Natural killer cell (primary cell): Measurements from ENCODE around the gene TMEM43. TPM values are rescaled to one million over a fixed set of nuclear protein-coding genes. Genes with fewer than 3 reads are reported as not detected.

Source experiments
- ATAC-seq, 3 donors: fragments of 150-1000 bp in 2 of 3; fragments of 200-7000 bp in 1 of 3; cut with Tn5 transposase; 1 replicate in 1 of 3; 2 replicates in 2 of 3; pipeline ENCODE4 v1.10.0; 2021; ENCODE audit warnings: mild to moderate bottlenecking in 2 of 3, moderate library complexity in 2 of 3
- DNase-seq, 2 donors: peaks; one replicate each; pipeline versions ENCODE4 v3.0.0 to v3.0.0-alpha.2; 2013 to 2021; ENCODE audit warnings: mixed read lengths in 1 of 2
- H3K27ac ChIP-seq: one replicate; pipeline ENCODE4 v1.5.1; 2013; ENCODE audit warnings: mild to moderate bottlenecking, low read length
- H3K27me3 ChIP-seq: one replicate; pipeline ENCODE4 v1.6.1; 2013; ENCODE audit warnings: low read length; ENCODE audit not compliant: control insufficient read depth, insufficient read depth
- H3K36me3 ChIP-seq: one replicate; pipeline ENCODE4 v1.6.1; 2013; ENCODE audit warnings: low read length; ENCODE audit not compliant: control insufficient read depth, insufficient read depth
- H3K4me1 ChIP-seq: one replicate; pipeline ENCODE4 v1.6.1; 2013; ENCODE audit warnings: low read length; ENCODE audit not compliant: control insufficient read depth, insufficient read depth
- H3K4me3 ChIP-seq: one replicate; pipeline ENCODE4 v1.5.1; 2013; ENCODE audit warnings: low read length
- H3K9me3 ChIP-seq: one replicate; pipeline ENCODE4 v1.6.1; 2013; ENCODE audit warnings: low read length; ENCODE audit not compliant: control insufficient read depth, insufficient read depth
- H3K27ac Mint-ChIP-seq, 2 donors: one replicate each; pipeline ENCODE4 v1.8.0; 2022; ENCODE audit warnings: mild to moderate bottlenecking in 2 of 2, mixed read lengths in 2 of 2, moderate library complexity in 1 of 2
- H3K27me3 Mint-ChIP-seq, 2 donors: one replicate each; pipeline ENCODE4 v1.8.0; 2022; ENCODE audit warnings: low read depth in 2 of 2, mixed read lengths in 2 of 2
- H3K36me3 Mint-ChIP-seq: one replicate; pipeline ENCODE4 v1.8.0; 2022; ENCODE audit warnings: mixed read lengths
- H3K4me1 Mint-ChIP-seq, 2 donors: one replicate each; pipeline ENCODE4 v1.8.0; 2022; ENCODE audit warnings: mixed read lengths in 2 of 2
- H3K4me3 Mint-ChIP-seq: one replicate; pipeline ENCODE4 v1.8.0; 2022; ENCODE audit warnings: mild to moderate bottlenecking, moderate library complexity, mixed read lengths
- H3K9me3 Mint-ChIP-seq, 2 donors: one replicate each; pipeline ENCODE4 v1.8.0; 2022; ENCODE audit warnings: mixed read lengths in 2 of 2
- WGBS: methylation state at CpG from one replicate; pipeline ENCODE4 v1.1.7; 2013; ENCODE audit warnings: missing lambda C conversion rate; ENCODE audit not compliant: insufficient coverage; 5-methylcytosine and 5-hydroxymethylcytosine counted together
- intact Hi-C: fragments of 100-400 bp; cut with micrococcal nuclease; formaldehyde crosslinking; loops from one replicate; pipeline ENCODE4 v1.14.2; 2022
- total RNA-seq, 4 donors: library from RNA; stranded (reverse); fragments of 120-200 nt in 1 of 4; gene quantifications; one replicate each; pipeline versions ENCODE4 v1.2.3 to v1.2.4, GENCODE V29; 2013 to 2022
- TF ChIP-seq, protein P1 (sequence below): fragments of 200-600 bp; IDR thresholded peaks from one replicate; pipeline ENCODE4 v1.8.0; 2022; ENCODE audit warnings: antibody characterized with exemption

TMEM43 gene
- total RNA-seq, 3 donors from 2014 or later (not counting 1 experiment from before 2014, with no cell fraction given), result 49.5 to 61.1 (median 54.1) TPM

DNA sequence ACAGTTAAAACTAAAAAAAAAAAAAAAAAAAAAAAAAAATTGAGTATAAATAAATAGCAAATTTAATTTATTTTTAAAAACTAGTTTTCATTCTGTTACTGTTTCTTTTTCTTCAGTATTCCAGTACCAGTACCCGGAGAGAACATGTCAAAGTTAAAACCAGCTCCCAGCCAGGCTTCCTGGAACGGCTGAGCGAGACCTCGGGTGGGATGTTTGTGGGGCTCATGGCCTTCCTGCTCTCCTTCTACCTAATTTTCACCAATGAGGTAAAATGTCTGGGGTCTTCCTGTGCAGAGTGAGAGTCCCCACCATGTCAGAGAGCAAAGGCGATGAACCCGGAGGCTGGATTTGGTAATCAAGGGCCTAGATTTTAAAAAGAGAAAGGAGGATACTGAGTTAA lies 4.4 kb downstream of the TMEM43 start:
- DNase-seq (no peak), ATAC-seq (no peak)
- 95% methylated on average over 6 of the region's 6 CpGs for WGBS
- H3K9me3 ChIP-seq, result no peaks in the 10 kb centered on the region
- no peak overlapping the region for H3K4me3 ChIP-seq
- peaks cover 16% of the 10 kb centered on the region for H3K36me3 Mint-ChIP-seq
- intact Hi-C loops, result no loop called here
- H3K36me3 ChIP-seq, result peaks cover 58% of the 10 kb centered on the region
- H3K27me3 ChIP-seq, result no peaks in the 10 kb centered on the region
- H3K4me1 Mint-ChIP-seq, result peaks cover 36 to 44% of the 10 kb centered on the region in 2 donors
- H3K4me3 Mint-ChIP-seq, result no peak overlapping the region
- H3K27me3 Mint-ChIP-seq, result no peaks in the 10 kb centered on the region
- H3K27ac Mint-ChIP-seq, result no peak overlapping the region
- no peak overlapping the region for H3K27ac ChIP-seq
- H3K4me1 ChIP-seq, result peaks cover 31% of the 10 kb centered on the region
- TF ChIP-seq, protein P1, sequence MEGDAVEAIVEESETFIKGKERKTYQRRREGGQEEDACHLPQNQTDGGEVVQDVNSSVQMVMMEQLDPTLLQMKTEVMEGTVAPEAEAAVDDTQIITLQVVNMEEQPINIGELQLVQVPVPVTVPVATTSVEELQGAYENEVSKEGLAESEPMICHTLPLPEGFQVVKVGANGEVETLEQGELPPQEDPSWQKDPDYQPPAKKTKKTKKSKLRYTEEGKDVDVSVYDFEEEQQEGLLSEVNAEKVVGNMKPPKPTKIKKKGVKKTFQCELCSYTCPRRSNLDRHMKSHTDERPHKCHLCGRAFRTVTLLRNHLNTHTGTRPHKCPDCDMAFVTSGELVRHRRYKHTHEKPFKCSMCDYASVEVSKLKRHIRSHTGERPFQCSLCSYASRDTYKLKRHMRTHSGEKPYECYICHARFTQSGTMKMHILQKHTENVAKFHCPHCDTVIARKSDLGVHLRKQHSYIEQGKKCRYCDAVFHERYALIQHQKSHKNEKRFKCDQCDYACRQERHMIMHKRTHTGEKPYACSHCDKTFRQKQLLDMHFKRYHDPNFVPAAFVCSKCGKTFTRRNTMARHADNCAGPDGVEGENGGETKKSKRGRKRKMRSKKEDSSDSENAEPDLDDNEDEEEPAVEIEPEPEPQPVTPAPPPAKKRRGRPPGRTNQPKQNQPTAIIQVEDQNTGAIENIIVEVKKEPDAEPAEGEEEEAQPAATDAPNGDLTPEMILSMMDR, result no peak
- no peaks in the 10 kb centered on the region for H3K9me3 Mint-ChIP-seq

DNA sequence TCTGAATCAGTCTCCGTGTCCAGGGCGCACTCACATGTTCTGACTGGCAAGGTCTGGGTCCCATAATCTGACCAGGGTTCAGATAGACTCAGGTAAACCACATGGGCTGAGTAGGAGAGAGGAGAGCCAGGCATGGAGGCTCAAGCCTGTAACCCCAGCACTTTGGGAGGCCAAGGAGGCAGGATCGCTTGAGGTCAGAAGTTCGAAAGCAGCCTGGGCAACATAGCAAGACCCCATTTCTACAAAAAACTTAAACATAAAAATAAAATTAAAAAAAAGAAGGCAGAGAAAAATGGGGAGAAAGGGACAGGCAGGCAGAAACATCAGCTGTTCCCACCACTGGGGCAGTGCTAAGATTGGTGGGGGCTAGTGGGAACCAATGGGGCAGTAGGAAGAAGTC lies 5.4 kb downstream of the TMEM43 start:
- intact Hi-C loops, result no loop called here
- Histone ChIP-seq H3K27ac (no peak overlapping the region), H3K9me3 (no peaks in the 10 kb centered on the region), H3K4me1 (peaks cover 30% of the 10 kb centered on the region), H3K27me3 (no peaks in the 10 kb centered on the region), H3K36me3 (peaks cover 66% of the 10 kb centered on the region), H3K4me3 (no peak overlapping the region)
- Mint-ChIP-seq H3K4me3 (no peak overlapping the region), H3K9me3 (no peaks in the 10 kb centered on the region), H3K27me3 (no peaks in the 10 kb centered on the region), H3K36me3 (peaks cover 16% of the 10 kb centered on the region), H3K27ac (peak overlapping the region; percentile 15 to 40), H3K4me1 (peaks cover 34 to 43% of the 10 kb centered on the region in 2 donors)
- 95% methylated on average over 3 of the region's 4 CpGs for WGBS
- TF ChIP-seq, protein P1, result no peak
- no peak for DNase-seq
- ATAC-seq, result no peak

DNA sequence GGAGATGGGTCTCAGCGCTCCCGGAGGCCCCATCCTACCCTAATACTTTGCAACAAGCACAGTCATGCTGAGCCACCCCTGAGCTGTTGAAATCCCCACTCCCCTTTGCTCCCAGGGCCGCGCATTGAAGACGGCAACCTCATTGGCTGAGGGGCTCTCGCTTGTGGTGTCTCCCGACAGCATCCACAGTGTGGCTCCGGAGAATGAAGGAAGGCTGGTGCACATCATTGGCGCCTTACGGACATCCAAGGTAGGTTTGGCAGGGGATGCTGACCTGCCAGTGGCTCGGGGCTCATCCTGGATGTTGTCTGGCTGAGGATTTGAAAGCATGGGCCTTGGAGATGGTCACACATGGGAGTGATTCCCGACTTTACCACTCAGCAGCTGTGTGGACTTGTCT lies 5.9 kb downstream of the TMEM43 start:
- ATAC-seq (no peak), DNase-seq (no peak)
- H3K36me3 Mint-ChIP-seq, result peaks cover 18% of the 10 kb centered on the region
- H3K4me1 Mint-ChIP-seq, result peaks cover 29 to 38% of the 10 kb centered on the region in 2 donors
- Histone ChIP-seq H3K36me3 (peaks cover 71% of the 10 kb centered on the region), H3K27me3 (no peaks in the 10 kb centered on the region), H3K4me1 (peaks cover 25% of the 10 kb centered on the region), H3K27ac (no peak overlapping the region), H3K9me3 (no peaks in the 10 kb centered on the region), H3K4me3 (no peak overlapping the region)
- TF ChIP-seq, protein P1, result no peak
- no peak overlapping the region for H3K27ac Mint-ChIP-seq
- H3K9me3 Mint-ChIP-seq, result no peaks in the 10 kb centered on the region
- H3K4me3 Mint-ChIP-seq, result no peak overlapping the region
- intact Hi-C loops, result no loop called here
- 99% methylated on average over 12 of the region's 12 CpGs for WGBS
- H3K27me3 Mint-ChIP-seq, result no peaks in the 10 kb centered on the region

DNA sequence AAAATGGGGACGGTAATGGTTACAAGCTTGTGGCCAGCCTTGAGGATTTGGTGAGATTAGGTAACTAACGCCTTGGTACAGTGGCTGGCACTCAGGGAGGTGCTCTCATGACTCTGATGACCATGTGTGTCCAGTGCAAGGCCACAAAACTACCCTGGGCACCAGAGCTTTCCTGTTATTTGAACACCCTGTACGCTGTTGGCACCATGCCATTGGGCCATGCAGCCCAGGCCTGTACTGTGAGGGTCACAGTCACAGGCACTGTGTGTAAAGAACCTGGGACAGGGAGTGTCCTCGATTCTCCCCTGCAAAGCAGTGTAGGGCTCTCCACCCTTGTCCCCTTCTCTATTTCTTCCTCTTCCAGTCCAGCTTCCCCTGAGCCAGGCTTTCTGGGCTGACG lies 6.3 kb downstream of the TMEM43 start:
- intact Hi-C loops, result no loop called here
- Mint-ChIP-seq H3K4me3 (no peak overlapping the region), H3K36me3 (peaks cover 22% of the 10 kb centered on the region), H3K27me3 (no peaks in the 10 kb centered on the region), H3K9me3 (no peaks in the 10 kb centered on the region), H3K27ac (peak overlapping the region in 1 of 2 donors; percentile 23), H3K4me1 (peaks cover 25 to 34% of the 10 kb centered on the region in 2 donors)
- H3K36me3 ChIP-seq, result peaks cover 75% of the 10 kb centered on the region
- peaks cover 21% of the 10 kb centered on the region for H3K4me1 ChIP-seq
- no peaks in the 10 kb centered on the region for H3K27me3 ChIP-seq
- WGBS, result 92% methylated on average over 5 of the region's 5 CpGs
- no peak for ATAC-seq
- H3K4me3 ChIP-seq, result no peak overlapping the region
- TF ChIP-seq, protein P1, result no peak
- no peak for DNase-seq
- no peak overlapping the region for H3K27ac ChIP-seq
- no peaks in the 10 kb centered on the region for H3K9me3 ChIP-seq
